Neural progenitor cell (in vitro differentiated cells): ENCODE results near the gene HS3ST4. TPM values are rescaled to one million over a fixed set of nuclear protein-coding genes. Genes with fewer than 3 reads are reported as not detected.
A peak's percentile ranks its signal among the peaks of the same experiment; 100 is the strongest.

Experiments used
- DNase-seq: peaks from one replicate; pipeline ENCODE4 v3.0.0-alpha.2; 2016; ENCODE audit warnings: low spot score
- H2AFZ ChIP-seq: fragments of 200-600 bp; sonication (generic); replicated peaks from 2 replicates; pipeline ENCODE4 v1.6.1; 2016; ENCODE audit warnings: antibody characterized with exemption
- H3F3A ChIP-seq: fragments of 200-600 bp; sonication (generic); 2 replicates; pipeline ENCODE4 v1.6.1; 2016; ENCODE audit warnings: antibody characterized with exemption, low read depth
- H3K27ac ChIP-seq: fragments of 200-600 bp; sonication (generic); 2 replicates; pipeline ENCODE4 v1.5.1; 2016; ENCODE audit warnings: mild to moderate bottlenecking
- H3K27me3 ChIP-seq: fragments of 200-600 bp; sonication (generic); 2 replicates; pipeline ENCODE4 v1.6.1; 2016; ENCODE audit warnings: mild to moderate bottlenecking, moderate library complexity
- H3K36me3 ChIP-seq: fragments of 200-600 bp; sonication (generic); 2 replicates; pipeline ENCODE4 v1.5.1; 2016
- H3K4me1 ChIP-seq: fragments of 200-600 bp; sonication (generic); 2 replicates; pipeline ENCODE4 v1.6.1; 2016; ENCODE audit warnings: mixed run types
- H3K4me2 ChIP-seq: fragments of 200-600 bp; sonication (generic); 2 replicates; pipeline ENCODE4 v1.6.1; 2016
- H3K4me3 ChIP-seq: fragments of 200-600 bp; sonication (generic); 2 replicates; pipeline ENCODE4 v1.5.1; 2016
- H3K79me2 ChIP-seq: fragments of 200-600 bp; sonication (generic); 2 replicates; pipeline ENCODE4 v1.6.1; 2016; ENCODE audit warnings: low read depth
- H3K9ac ChIP-seq: fragments of 200-600 bp; sonication (generic); 2 replicates; pipeline ENCODE4 v1.6.1; 2016
- H3K9me3 ChIP-seq: fragments of 200-600 bp; sonication (generic); 2 replicates; pipeline ENCODE4 v1.5.1; 2016; ENCODE audit warnings: low read depth
- H4K20me1 ChIP-seq: fragments of 200-600 bp; sonication (generic); 2 replicates; pipeline ENCODE4 v1.6.1; 2016; ENCODE audit warnings: low read depth
- H3K27ac Mint-ChIP-seq: 3 replicates; pipeline ENCODE4 v1.8.0; 2021; ENCODE audit warnings: mixed read lengths
- H3K27me3 Mint-ChIP-seq: 2 replicates; pipeline ENCODE4 v1.8.0; 2022; ENCODE audit warnings: low read depth, mild to moderate bottlenecking, inconsistent platforms, moderate library complexity, mixed read lengths; ENCODE audit not compliant: insufficient read depth
- H3K36me3 Mint-ChIP-seq: 3 replicates; pipeline ENCODE4 v1.8.0; 2021; ENCODE audit warnings: mixed read lengths
- H3K4me1 Mint-ChIP-seq: 3 replicates; pipeline ENCODE4 v1.8.0; 2021; ENCODE audit warnings: mixed read lengths
- H3K4me3 Mint-ChIP-seq: 3 replicates; pipeline ENCODE4 v1.8.0; 2021; ENCODE audit warnings: mild to moderate bottlenecking, moderate library complexity, mixed read lengths
- H3K9me3 Mint-ChIP-seq: 3 replicates; pipeline ENCODE4 v1.8.0; 2020; ENCODE audit warnings: mixed read lengths
- CTCF ChIP-seq: fragments of 200-600 bp; sonication (generic); IDR thresholded peaks from 2 replicates; pipeline ENCODE4 v1.5.1; 2017; ENCODE audit warnings: antibody characterized with exemption, mild to moderate bottlenecking
- EZH2 ChIP-seq: fragments of 200-600 bp; sonication (generic); IDR thresholded peaks from 2 replicates; pipeline ENCODE4 v1.6.1; 2017; ENCODE audit warnings: antibody characterized with exemption, mild to moderate bottlenecking, moderate library complexity
- EZH2phosphoT487 ChIP-seq: fragments of 200-600 bp; sonication (generic); IDR thresholded peaks from 2 replicates; pipeline ENCODE4 v1.6.1; 2017; ENCODE audit warnings: antibody characterized with exemption
- total RNA-seq: library from RNA; depleted of rRNA; stranded (reverse); fragments of >200 nt; gene quantifications from 2 replicates; pipeline ENCODE4 v1.2.3, GENCODE V29; 2015; ENCODE audit warnings: low replicate concordance

The HS3ST4 gene
- total RNA-seq, 1 donor from 2014 or later, result 2.5 TPM

GRCh38 chr16:25855063-25855462 lies 163.3 kb downstream of the HS3ST4 start:
- Mint-ChIP-seq H3K9me3 (peaks cover 5% of the 10 kb centered on the region), H3K27me3 (peaks cover 9% of the 10 kb centered on the region), H3K4me1 (peaks cover 20% of the 10 kb centered on the region), H3K36me3 (peaks cover 2% of the 10 kb centered on the region), H3K27ac (no peak overlapping the region), H3K4me3 (no peak overlapping the region)
- no peak overlapping the region for H2AFZ ChIP-seq
- H3K9ac ChIP-seq, result no peak overlapping the region
- TF ChIP-seq CTCF (no peak), EZH2 (no peak), EZH2phosphoT487 (no peak)
- no peak overlapping the region for H3K4me3 ChIP-seq
- H3K27me3 ChIP-seq, result no peaks in the 10 kb centered on the region
- no peaks in the 10 kb centered on the region for H3K79me2 ChIP-seq
- no peaks in the 10 kb centered on the region for H4K20me1 ChIP-seq
- peak overlapping the region; percentile 37 for H3K4me2 ChIP-seq
- no peak overlapping the region for H3K27ac ChIP-seq
- peaks cover 26% of the 10 kb centered on the region for H3K4me1 ChIP-seq
- H3K9me3 ChIP-seq, result no peaks in the 10 kb centered on the region
- no peaks in the 10 kb centered on the region for H3K36me3 ChIP-seq
- H3F3A ChIP-seq, result peaks cover 9% of the 10 kb centered on the region
- no peak for DNase-seq

- Mint-ChIP-seq H3K27me3 (peaks cover 9% of the 10 kb centered on the region), H3K27ac (no peak overlapping the region), H3K4me3 (no peak overlapping the region), H3K4me1 (peaks cover 14% of the 10 kb centered on the region), H3K36me3 (peaks cover 2% of the 10 kb centered on the region), H3K9me3 (peaks cover 5% of the 10 kb centered on the region)
- H3K36me3 ChIP-seq, result no peaks in the 10 kb centered on the region
- H4K20me1 ChIP-seq, result no peaks in the 10 kb centered on the region
- H3F3A ChIP-seq, result peaks cover 9% of the 10 kb centered on the region
- H3K27me3 ChIP-seq, result no peaks in the 10 kb centered on the region
- H3K79me2 ChIP-seq, result no peaks in the 10 kb centered on the region
- no peak overlapping the region for H3K9ac ChIP-seq
- peak; percentile 42 for DNase-seq
- peak overlapping the region; percentile 37 for H3K4me2 ChIP-seq
- no peak overlapping the region for H2AFZ ChIP-seq
- H3K4me3 ChIP-seq, result no peak overlapping the region
- H3K27ac ChIP-seq, result peak overlapping the region; percentile 14
- H3K9me3 ChIP-seq, result no peaks in the 10 kb centered on the region
- TF ChIP-seq EZH2phosphoT487 (no peak), EZH2 (no peak), CTCF (no peak)
- H3K4me1 ChIP-seq, result peaks cover 20% of the 10 kb centered on the region
These were observed 164.1 kb downstream of the HS3ST4 start for GRCh38 chr16:25855818-25856217.

GRCh38 chr16:25859645-25860044 lies 167.9 kb downstream of the HS3ST4 start:
- H3K9me3 ChIP-seq, result no peaks in the 10 kb centered on the region
- H3K79me2 ChIP-seq, result no peaks in the 10 kb centered on the region
- H3K27ac Mint-ChIP-seq, result no peak overlapping the region
- no peak for TF ChIP-seq EZH2phosphoT487
- no peak for TF ChIP-seq EZH2
- no peak for TF ChIP-seq CTCF
- peaks cover 9% of the 10 kb centered on the region for H3F3A ChIP-seq
- H3K27me3 ChIP-seq, result no peaks in the 10 kb centered on the region
- H3K9me3 Mint-ChIP-seq, result peaks cover 13% of the 10 kb centered on the region
- H3K4me1 ChIP-seq, result peaks cover 17% of the 10 kb centered on the region
- H3K4me2 ChIP-seq, result no peak overlapping the region
- no peak overlapping the region for H3K4me3 Mint-ChIP-seq
- H3K4me1 Mint-ChIP-seq, result peaks cover 11% of the 10 kb centered on the region
- no peak for DNase-seq
- H4K20me1 ChIP-seq, result no peaks in the 10 kb centered on the region
- peaks cover 2% of the 10 kb centered on the region for H3K36me3 Mint-ChIP-seq
- H3K36me3 ChIP-seq, result no peaks in the 10 kb centered on the region
- H3K27ac ChIP-seq, result no peak overlapping the region
- H2AFZ ChIP-seq, result no peak overlapping the region
- peaks cover 9% of the 10 kb centered on the region for H3K27me3 Mint-ChIP-seq
- H3K9ac ChIP-seq, result no peak overlapping the region
- no peak overlapping the region for H3K4me3 ChIP-seq
